A673 (cell line): ENCODE data around the gene PJA1.

Experiments
- CTCF ChIP-seq: fragments of 300-800, 200-600 bp; sonication (generic); conservative IDR thresholded peaks from 2 replicates; pipeline ENCODE4 v1.5.1; 2017; ENCODE audit warnings: low read depth, mild to moderate bottlenecking, antibody characterized with exemption, low read length, moderate library complexity, mixed read lengths
- EZH2 ChIP-seq: fragments of 200-600 bp; sonication (generic); IDR thresholded peaks from 2 replicates; pipeline ENCODE4 v1.6.1; 2017; ENCODE audit warnings: borderline replicate concordance, low read depth, mild to moderate bottlenecking, mixed read lengths, antibody characterized with exemption, low read length; ENCODE audit not compliant: poor library complexity, severe bottlenecking

- TF ChIP-seq CTCF: no peak
- TF ChIP-seq EZH2: no peak
Observed at GRCh38 chrX:69173906-69174305, 8.7 kb upstream of the PJA1 start.
